H1 (cell line): ENCODE measurements around the gene PTPRF.

Experiments
- CBX8 ChIP-seq: fragments of 300-800, 300-1000 bp; sonication (generic); IDR thresholded peaks from 2 replicates; pipeline ENCODE4 v1.7.1; 2016; ENCODE audit warnings: low read depth, low read length, borderline replicate concordance
- GTF2F1 ChIP-seq: IDR thresholded peaks from 2 replicates; pipeline ENCODE4 v1.6.1; 2012; ENCODE audit warnings: low read depth, low read length, improper control_type of control experiment, borderline replicate concordance
- POLR2AphosphoS5 ChIP-seq: IDR thresholded peaks from 2 replicates; pipeline ENCODE4 v1.6.1; 2011; ENCODE audit warnings: low read depth, low read length
- RNF2 ChIP-seq: fragments of 200-900, 300-1000 bp; sonication (generic); IDR thresholded peaks from 2 replicates; pipeline ENCODE4 v1.7.1; 2016; ENCODE audit warnings: borderline replicate concordance, low read depth, mild to moderate bottlenecking, antibody characterized with exemption, low read length; ENCODE audit not compliant: poor library complexity, severe bottlenecking; ENCODE audit errors: missing control alignments

DNA sequence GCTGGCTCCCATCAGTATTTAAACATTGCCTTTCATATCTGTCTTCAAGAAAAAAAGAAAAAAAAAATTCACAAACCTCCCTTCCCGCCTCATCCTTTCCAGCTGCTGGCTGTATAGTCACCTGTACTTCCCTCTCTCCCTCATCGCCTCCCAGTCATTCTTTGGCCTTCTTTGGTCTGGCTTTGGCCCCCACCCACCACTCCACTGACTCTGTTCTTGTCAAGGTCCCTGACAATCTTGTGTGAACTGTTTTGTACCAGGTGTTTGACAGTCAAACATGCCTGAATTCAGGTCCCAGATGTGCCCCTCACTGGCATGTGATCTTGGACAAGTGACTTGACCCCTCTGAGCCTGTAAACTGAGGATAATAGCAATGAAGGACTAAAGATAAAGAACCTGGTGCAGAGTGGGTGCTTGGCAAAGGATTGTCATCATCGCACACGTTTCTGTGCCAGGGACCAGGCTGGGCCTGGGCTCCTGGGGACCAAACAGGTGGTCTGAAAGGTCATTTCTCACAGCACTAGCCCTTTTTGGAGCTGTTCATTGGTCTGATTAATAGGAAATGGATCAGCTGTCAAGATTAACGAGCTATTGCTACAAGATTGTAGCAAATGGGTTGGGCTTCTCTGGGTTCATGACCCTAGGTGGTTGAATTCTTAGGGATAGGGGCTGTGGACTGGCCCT is 21.5 kb downstream of the PTPRF start:
- TF ChIP-seq GTF2F1 (no peak), CBX8 (no peak), POLR2AphosphoS5 (no peak), RNF2 (no peak)
